ENCODE data around the gene LTV1. TPM values are rescaled to one million over a fixed set of nuclear protein-coding genes. Genes with fewer than 3 reads are reported as not detected.

Gene LTV1
- total and polyA plus RNA-seq, 2 donors (not counting 3 experiments of a cell fraction or from before 2014, with no cell fraction given), result 5.2 to 26.9 TPM

DNA sequence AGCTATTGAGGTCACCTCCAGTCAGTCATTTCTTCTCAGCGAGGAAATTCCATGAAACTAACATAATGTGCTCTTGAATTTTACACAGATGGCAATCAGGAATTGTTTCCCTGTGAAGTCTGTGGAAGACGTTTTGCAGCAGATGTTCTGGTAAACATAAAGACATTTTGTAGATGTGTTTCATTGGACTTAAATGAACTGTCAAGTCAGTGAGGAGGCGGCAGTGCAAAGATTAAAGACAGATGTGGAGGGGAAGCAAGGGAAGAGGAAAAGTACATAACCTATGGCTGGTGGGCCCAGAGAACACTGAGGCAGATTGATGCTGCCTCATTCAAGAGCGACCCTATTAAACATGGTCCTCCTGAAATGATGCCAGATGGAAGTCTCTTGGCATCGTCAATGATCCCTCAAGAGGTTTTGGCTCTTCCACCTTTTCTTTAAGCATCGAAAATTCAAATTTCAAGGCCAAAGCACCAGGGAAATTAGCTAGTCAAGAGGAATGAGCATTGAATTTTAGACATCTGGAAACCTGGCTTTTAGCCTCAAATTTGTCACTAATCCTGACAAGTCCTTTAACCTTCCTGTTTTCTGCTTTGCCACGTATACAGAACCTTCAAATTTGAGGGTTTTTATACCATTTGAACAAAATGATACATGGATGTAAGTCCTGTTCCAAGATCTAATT, 41.2 kb downstream of the LTV1 start:
- DNase-seq (ENCODE audit: low read depth, low spot score), result no peak
- no peak overlapping the region for H2AFZ ChIP-seq (ENCODE audit: low read depth, low read length)
- H3K9me3 ChIP-seq (replicated peaks; ENCODE audit: control insufficient read depth, insufficient read depth, low read length), result no peaks in the 10 kb centered on the region
- H3K27ac ChIP-seq (ENCODE audit: insufficient read depth, low read depth, low read length), result no peak overlapping the region
- no peak overlapping the region for H3K9ac ChIP-seq (replicated peaks; ENCODE audit: extremely low read depth, insufficient read depth, low read length)
- no peak overlapping the region for H3K4me3 ChIP-seq (replicated peaks in 1 of 3; ENCODE audit: insufficient read depth in 1 of 3, low read depth in 1 of 3, low read length in 3 of 3)
- no peak for FAIRE-seq
- H4K20me1 ChIP-seq (replicated peaks; ENCODE audit: control insufficient read depth, extremely low read depth, insufficient read depth, low read length), result no peaks in the 10 kb centered on the region
- H3K4me1 ChIP-seq (ENCODE audit: control insufficient read depth, extremely low read depth, insufficient read depth, low read length), result no peaks in the 10 kb centered on the region
- H3K4me2 ChIP-seq (ENCODE audit: insufficient read depth, low read length), result no peak overlapping the region
- ChIA-PET CTCF (interaction anchor here (1.0 to 1.5 kb wide), 2 partner anchors 12 to 56 kb away, joined by 3 to 4 read pairs; no protein-coding TSS in a partner anchor), POLR2A (no interaction called here)
- H3K27me3 ChIP-seq (ENCODE audit: control insufficient read depth in 2 of 2, insufficient read depth in 2 of 2, low read length in 2 of 2), result peaks cover 0 to 2% of the 10 kb centered on the region in 2 experiments
- no TSS peak for BruUV-seq (replicated peaks)
- no peaks in the 10 kb centered on the region for H3K79me2 ChIP-seq (ENCODE audit: control insufficient read depth, insufficient read depth, low read length)
- H3K9me1 ChIP-seq (replicated peaks; ENCODE audit: control insufficient read depth, extremely low read depth, insufficient read depth, low read length), result no peaks in the 10 kb centered on the region
- intact Hi-C loops (cut with micrococcal nuclease), result no loop called here
- no peaks in the 10 kb centered on the region for H3K36me3 ChIP-seq (ENCODE audit: control insufficient read depth in 2 of 2, extremely low read depth in 1 of 2, insufficient read depth in 2 of 2, low read length in 2 of 2)
- TF ChIP-seq MYC (IDR thresholded peaks at IDR 0.05; ENCODE audit: low read depth, low read length), result no peak
- no peak for TF ChIP-seq FOS (IDR thresholded peaks at IDR 0.05; ENCODE audit: borderline replicate concordance, insufficient read depth, low read length)
- dilution Hi-C loops (cut with MboI; ENCODE audit: extremely low pct_ligation_motif_present, low sequenced_read_pairs), result no loop called here

GRCh38 chr6:143885116-143885515, 42.0 kb downstream of the LTV1 start:
- TF ChIP-seq POLR2A (IDR thresholded peaks at IDR 0.05; ENCODE audit: low read depth, low read length) (no peak), GATA2 (IDR thresholded peaks at IDR 0.05; ENCODE audit: insufficient read depth, insufficient read length, low read depth, low read length) (no peak), FOS (IDR thresholded peaks at IDR 0.05; ENCODE audit: borderline replicate concordance, insufficient read depth, low read length) (no peak), POLR2AphosphoS5 (IDR thresholded peaks at IDR 0.05; ENCODE audit: insufficient read depth, low read depth, low read length) (no peak), MYC (IDR thresholded peaks at IDR 0.05; ENCODE audit: low read depth, low read length) (no peak), JUN (IDR thresholded peaks at IDR 0.05; ENCODE audit: borderline replicate concordance, insufficient read depth, insufficient read length, low read depth) (no peak), EZH2 (IDR thresholded peaks at IDR 0.05; ENCODE audit: borderline replicate concordance, low read depth, low read length, severe bottlenecking) (no peak)
- TF ChIP-seq, protein P1, sequence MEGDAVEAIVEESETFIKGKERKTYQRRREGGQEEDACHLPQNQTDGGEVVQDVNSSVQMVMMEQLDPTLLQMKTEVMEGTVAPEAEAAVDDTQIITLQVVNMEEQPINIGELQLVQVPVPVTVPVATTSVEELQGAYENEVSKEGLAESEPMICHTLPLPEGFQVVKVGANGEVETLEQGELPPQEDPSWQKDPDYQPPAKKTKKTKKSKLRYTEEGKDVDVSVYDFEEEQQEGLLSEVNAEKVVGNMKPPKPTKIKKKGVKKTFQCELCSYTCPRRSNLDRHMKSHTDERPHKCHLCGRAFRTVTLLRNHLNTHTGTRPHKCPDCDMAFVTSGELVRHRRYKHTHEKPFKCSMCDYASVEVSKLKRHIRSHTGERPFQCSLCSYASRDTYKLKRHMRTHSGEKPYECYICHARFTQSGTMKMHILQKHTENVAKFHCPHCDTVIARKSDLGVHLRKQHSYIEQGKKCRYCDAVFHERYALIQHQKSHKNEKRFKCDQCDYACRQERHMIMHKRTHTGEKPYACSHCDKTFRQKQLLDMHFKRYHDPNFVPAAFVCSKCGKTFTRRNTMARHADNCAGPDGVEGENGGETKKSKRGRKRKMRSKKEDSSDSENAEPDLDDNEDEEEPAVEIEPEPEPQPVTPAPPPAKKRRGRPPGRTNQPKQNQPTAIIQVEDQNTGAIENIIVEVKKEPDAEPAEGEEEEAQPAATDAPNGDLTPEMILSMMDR (IDR thresholded peaks at IDR 0.05; ENCODE audit: extremely low read depth in 1 of 2, insufficient read depth in 1 of 2, low read depth in 1 of 2, low read length in 2 of 2), result no peak
- TF ChIP-seq, protein P2, sequence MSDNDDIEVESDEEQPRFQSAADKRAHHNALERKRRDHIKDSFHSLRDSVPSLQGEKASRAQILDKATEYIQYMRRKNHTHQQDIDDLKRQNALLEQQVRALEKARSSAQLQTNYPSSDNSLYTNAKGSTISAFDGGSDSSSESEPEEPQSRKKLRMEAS (IDR thresholded peaks at IDR 0.05; ENCODE audit: insufficient read depth, insufficient read length), result no peak
- no TSS peak for BruUV-seq (replicated peaks)
- no peak overlapping the region for H3K4me2 ChIP-seq (ENCODE audit: insufficient read depth, low read length)
- H3K9ac ChIP-seq (replicated peaks; ENCODE audit: extremely low read depth, insufficient read depth, low read length), result no peak overlapping the region
- dilution Hi-C loops (cut with MboI; ENCODE audit: extremely low pct_ligation_motif_present, low sequenced_read_pairs) (no loop called here), intact Hi-C loops (cut with micrococcal nuclease) (no loop called here)
- H3K4me3 ChIP-seq (replicated peaks in 1 of 3; ENCODE audit: insufficient read depth in 1 of 3, low read depth in 1 of 3, low read length in 3 of 3), result no peak overlapping the region
- no peak overlapping the region for H2AFZ ChIP-seq (ENCODE audit: low read depth, low read length)
- no peaks in the 10 kb centered on the region for H3K4me1 ChIP-seq (ENCODE audit: control insufficient read depth, extremely low read depth, insufficient read depth, low read length)
- H3K36me3 ChIP-seq (ENCODE audit: control insufficient read depth in 2 of 2, extremely low read depth in 1 of 2, insufficient read depth in 2 of 2, low read length in 2 of 2), result no peaks in the 10 kb centered on the region
- no peak for DNase-seq (ENCODE audit: low read depth, low spot score)
- no peaks in the 10 kb centered on the region for H3K9me1 ChIP-seq (replicated peaks; ENCODE audit: control insufficient read depth, extremely low read depth, insufficient read depth, low read length)
- POLR2A ChIA-PET, result interaction anchor here (0.6 kb wide), 1 partner anchor 164 kb away, joined by 3 read pairs; no protein-coding TSS in a partner anchor
- CTCF ChIA-PET, result interaction anchor here (1.0 to 1.5 kb wide), 3 partner anchors 11 to 55 kb away, joined by 3 to 4 read pairs (median 3); no protein-coding TSS in a partner anchor
- H3K27ac ChIP-seq (ENCODE audit: insufficient read depth, low read depth, low read length), result no peak overlapping the region
- H4K20me1 ChIP-seq (replicated peaks; ENCODE audit: control insufficient read depth, extremely low read depth, insufficient read depth, low read length), result no peaks in the 10 kb centered on the region
- peaks cover 0 to 2% of the 10 kb centered on the region in 2 experiments for H3K27me3 ChIP-seq (ENCODE audit: control insufficient read depth in 2 of 2, insufficient read depth in 2 of 2, low read length in 2 of 2)
- H3K9me3 ChIP-seq (replicated peaks; ENCODE audit: control insufficient read depth, insufficient read depth, low read length), result no peaks in the 10 kb centered on the region
- H3K79me2 ChIP-seq (ENCODE audit: control insufficient read depth, insufficient read depth, low read length), result no peaks in the 10 kb centered on the region
- FAIRE-seq, result no peak

All from endothelial cell of umbilical vein (primary cell).